DOHH2 (cell line): ENCODE results near the gene TAS2R30.

Experiments
- H3F3A ChIP-seq: fragments of 200-600 bp; sonication (generic), shearing (Covaris generic); 2 replicates; pipeline ENCODE4 v1.6.0; 2016; ENCODE audit warnings: antibody characterized with exemption, mild to moderate bottlenecking; ENCODE audit not compliant: control insufficient read depth, insufficient read depth
- H3K27ac ChIP-seq: fragments of 200-600 bp; sonication (generic); 2 replicates; pipeline ENCODE4 v1.5.1; 2014; ENCODE audit warnings: low read depth, mild to moderate bottlenecking, low read length, moderate library complexity
- H3K27me3 ChIP-seq: fragments of 200-600 bp; sonication (generic); 2 replicates; pipeline ENCODE4 v1.6.1; 2014; ENCODE audit warnings: mild to moderate bottlenecking, low read length, mixed read lengths; ENCODE audit not compliant: control insufficient read depth
- H3K36me3 ChIP-seq: fragments of 200-600 bp; sonication (generic); 2 replicates; pipeline ENCODE4 v1.6.1; 2014; ENCODE audit warnings: mild to moderate bottlenecking, low read length, moderate library complexity, mixed read lengths; ENCODE audit not compliant: control insufficient read depth
- H3K4me1 ChIP-seq: fragments of 200-600 bp; sonication (generic); 2 replicates; pipeline ENCODE4 v1.6.1; 2014; ENCODE audit warnings: mild to moderate bottlenecking, low read length, mixed read lengths; ENCODE audit not compliant: control insufficient read depth
- H3K4me2 ChIP-seq: fragments of 200-600 bp; sonication (generic); 2 replicates; pipeline ENCODE4 v1.6.0; 2014; ENCODE audit warnings: mild to moderate bottlenecking, low read length, moderate library complexity
- H3K4me3 ChIP-seq: fragments of 200-600 bp; sonication (generic); 2 replicates; pipeline ENCODE4 v1.5.1; 2014; ENCODE audit warnings: mild to moderate bottlenecking, low read length, mixed read lengths
- H3K79me2 ChIP-seq: fragments of 200-600 bp; sonication (generic); 2 replicates; pipeline ENCODE4 v1.6.1; 2014; ENCODE audit warnings: mild to moderate bottlenecking, low read length, mixed read lengths; ENCODE audit not compliant: control insufficient read depth
- H3K9me2 ChIP-seq: fragments of 200-600 bp; sonication (generic); replicated peaks from 2 replicates; pipeline ENCODE4 v1.6.1; 2014; ENCODE audit warnings: mild to moderate bottlenecking, low read length, mixed read lengths; ENCODE audit not compliant: control insufficient read depth
- H3K9me3 ChIP-seq: fragments of 200-600 bp; sonication (generic); 2 replicates; pipeline ENCODE4 v1.6.1; 2014; ENCODE audit warnings: antibody characterized with exemption, low read length, mixed read lengths; ENCODE audit not compliant: control insufficient read depth, insufficient read depth
- H4K20me1 ChIP-seq: fragments of 200-600 bp; sonication (generic); 2 replicates; pipeline ENCODE4 v1.6.0; 2014; ENCODE audit warnings: low read depth, mild to moderate bottlenecking, antibody characterized with exemption, low read length, moderate library complexity; ENCODE audit not compliant: control insufficient read depth, insufficient read depth
- CTCF ChIP-seq: fragments of 200-600 bp; sonication (generic); IDR thresholded peaks from one replicate; pipeline ENCODE4 v1.5.1; 2014; ENCODE audit warnings: antibody characterized with exemption, mild to moderate bottlenecking, low read depth, low read length; ENCODE audit not compliant: poor library complexity, severe bottlenecking
- EZH2phosphoT487 ChIP-seq: fragments of 200-600 bp; sonication (generic); IDR thresholded peaks from 2 replicates; pipeline ENCODE4 v1.6.1; 2017; ENCODE audit warnings: borderline replicate concordance, mild to moderate bottlenecking, antibody characterized with exemption, low read length, moderate library complexity, mixed read lengths

The TAS2R30 gene

GRCh38 chr12:11143352-11143751, 8.9 kb upstream of the TAS2R30 start:
- Histone ChIP-seq H3K27me3 (no peaks in the 10 kb centered on the region), H3K4me1 (no peaks in the 10 kb centered on the region), H3F3A (no peaks in the 10 kb centered on the region), H3K9me3 (no peaks in the 10 kb centered on the region), H3K9me2 (no peaks in the 10 kb centered on the region), H3K36me3 (0 out of 2 replicates have a peak, but pooled peaks cover 4% of the 10 kb centered on the region), H3K79me2 (peaks cover 36% of the 10 kb centered on the region), H3K27ac (no peak overlapping the region), H4K20me1 (no peaks in the 10 kb centered on the region), H3K4me3 (no peak overlapping the region), H3K4me2 (no peak overlapping the region)
- no peak for TF ChIP-seq EZH2phosphoT487
- TF ChIP-seq CTCF: no peak

GRCh38 chr12:11136075-11136474, 1.6 kb upstream of the TAS2R30 start:
- Histone ChIP-seq H3K4me1 (no peaks in the 10 kb centered on the region), H3K4me3 (no peak overlapping the region), H3K27me3 (no peaks in the 10 kb centered on the region), H3K9me2 (no peaks in the 10 kb centered on the region), H3K27ac (no peak overlapping the region), H3K4me2 (no peak overlapping the region), H4K20me1 (no peaks in the 10 kb centered on the region), H3F3A (no peaks in the 10 kb centered on the region), H3K9me3 (no peaks in the 10 kb centered on the region), H3K79me2 (peaks cover 25% of the 10 kb centered on the region), H3K36me3 (no peaks in the 10 kb centered on the region)
- TF ChIP-seq EZH2phosphoT487: no peak
- TF ChIP-seq CTCF: no peak

GRCh38 chr12:11133816-11134215, 628 bp downstream of the TAS2R30 start:
- TF ChIP-seq CTCF (no peak), EZH2phosphoT487 (no peak)
- H3K4me2 ChIP-seq: no peak overlapping the region

GRCh38 chr12:11133162-11133561, 1.3 kb downstream of the TAS2R30 start:
- H4K20me1 ChIP-seq: no peaks in the 10 kb centered on the region
- no peaks in the 10 kb centered on the region for H3K27me3 ChIP-seq
- no peaks in the 10 kb centered on the region for H3K36me3 ChIP-seq
- H3K4me1 ChIP-seq: no peaks in the 10 kb centered on the region
- no peaks in the 10 kb centered on the region for H3K9me2 ChIP-seq
- no peaks in the 10 kb centered on the region for H3F3A ChIP-seq
- H3K79me2 ChIP-seq: peaks cover 22% of the 10 kb centered on the region
- TF ChIP-seq EZH2phosphoT487 (no peak), CTCF (no peak)
- no peak overlapping the region for H3K4me3 ChIP-seq
- no peak overlapping the region for H3K4me2 ChIP-seq
- no peak overlapping the region for H3K27ac ChIP-seq
- H3K9me3 ChIP-seq: no peaks in the 10 kb centered on the region

More at GRCh38 chr12:11133816-11134215, 628 bp downstream of the TAS2R30 start:
- Histone ChIP-seq H3K27ac (no peak overlapping the region), H3K4me1 (no peaks in the 10 kb centered on the region), H3K79me2 (peaks cover 22% of the 10 kb centered on the region), H3K9me2 (no peaks in the 10 kb centered on the region), H3K27me3 (no peaks in the 10 kb centered on the region), H3K36me3 (no peaks in the 10 kb centered on the region), H3K9me3 (no peaks in the 10 kb centered on the region), H3F3A (no peaks in the 10 kb centered on the region), H3K4me3 (no peak overlapping the region), H4K20me1 (no peaks in the 10 kb centered on the region)
